Endothelial cell (in vitro differentiated cells): ENCODE results near the gene HLF. TPM values are rescaled to one million over a fixed set of nuclear protein-coding genes. Genes with fewer than 3 reads are reported as not detected.

ENCODE experiments used
- DNase-seq: peaks from one replicate; pipeline ENCODE4 v3.0.0; 2021; ENCODE audit warnings: low spot score
- H3K27ac Mint-ChIP-seq: one replicate; pipeline ENCODE4 v1.8.0; 2021; ENCODE audit warnings: mixed read lengths, inconsistent platforms; ENCODE audit not compliant: unreplicated experiment
- H3K27me3 Mint-ChIP-seq: one replicate; pipeline ENCODE4 v1.8.0; 2021; ENCODE audit warnings: mild to moderate bottlenecking, moderate library complexity, mixed read lengths, inconsistent platforms; ENCODE audit not compliant: unreplicated experiment
- H3K36me3 Mint-ChIP-seq: one replicate; pipeline ENCODE4 v1.8.0; 2021; ENCODE audit warnings: mild to moderate bottlenecking, low read depth, mixed read lengths, inconsistent platforms; ENCODE audit not compliant: unreplicated experiment
- H3K4me1 Mint-ChIP-seq: one replicate; pipeline ENCODE4 v1.8.0; 2021; ENCODE audit warnings: mild to moderate bottlenecking, mixed read lengths, inconsistent platforms; ENCODE audit not compliant: unreplicated experiment
- H3K4me3 Mint-ChIP-seq: one replicate; pipeline ENCODE4 v1.8.0; 2021; ENCODE audit warnings: mild to moderate bottlenecking, mixed read lengths, inconsistent platforms; ENCODE audit not compliant: unreplicated experiment
- H3K9me3 Mint-ChIP-seq: one replicate; pipeline ENCODE4 v1.8.0; 2021; ENCODE audit warnings: mixed read lengths, inconsistent platforms; ENCODE audit not compliant: unreplicated experiment
- total RNA-seq: library from RNA; stranded (reverse); fragmentation: NEBNext Ultra II Directional; extraction: Animal tissue kit (Norgen Biotek cat#: 25700); gene quantifications from one replicate; pipeline ENCODE4 v1.2.1, GENCODE V29; 2021; ENCODE audit not compliant: unreplicated experiment
- TF ChIP-seq, protein P1 (sequence below): fragments of 200-600 bp; sonication (generic); IDR thresholded peaks from one replicate; pipeline ENCODE4 v1.5.0; 2021; ENCODE audit warnings: antibody characterized with exemption; ENCODE audit not compliant: unreplicated experiment

Gene HLF
- total RNA-seq, 1 donor from 2014 or later: not detected

DNA sequence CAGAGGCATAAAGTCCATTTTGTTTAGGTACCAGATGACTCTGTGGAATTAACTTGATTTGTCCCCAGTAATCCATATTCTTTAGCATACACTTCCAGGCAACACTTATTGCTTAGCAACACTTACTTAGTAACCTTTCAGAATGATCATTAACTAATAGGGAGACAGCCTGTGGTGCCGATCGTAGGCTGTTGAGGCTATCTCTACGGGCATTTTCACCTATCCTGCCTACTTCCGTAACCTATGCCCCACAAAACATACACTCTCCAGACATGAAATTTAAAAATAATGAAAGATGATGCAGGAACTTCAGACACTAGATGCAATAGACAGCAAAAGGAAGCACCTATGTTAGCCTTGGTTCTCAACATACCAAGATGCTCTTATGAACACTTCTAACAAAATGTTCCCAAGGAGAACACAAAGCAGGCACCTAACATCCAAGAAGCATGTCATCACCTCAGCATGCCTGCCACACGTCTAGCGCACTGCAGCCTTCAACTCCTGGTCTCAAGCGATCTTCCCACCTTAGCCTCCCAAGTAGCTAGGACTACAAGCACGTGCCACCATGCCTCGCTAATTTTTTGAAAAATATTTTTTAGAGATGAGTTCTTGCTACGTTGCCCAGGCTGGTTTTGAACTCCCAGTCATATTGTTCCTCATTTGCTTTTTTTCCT lies 34.5 kb downstream of the HLF start:
- peaks cover 3% of the 10 kb centered on the region for H3K4me1 Mint-ChIP-seq
- no peak overlapping the region for H3K4me3 Mint-ChIP-seq
- H3K36me3 Mint-ChIP-seq: no peaks in the 10 kb centered on the region
- no peaks in the 10 kb centered on the region for H3K27me3 Mint-ChIP-seq
- no peaks in the 10 kb centered on the region for H3K9me3 Mint-ChIP-seq
- TF ChIP-seq, protein P1, sequence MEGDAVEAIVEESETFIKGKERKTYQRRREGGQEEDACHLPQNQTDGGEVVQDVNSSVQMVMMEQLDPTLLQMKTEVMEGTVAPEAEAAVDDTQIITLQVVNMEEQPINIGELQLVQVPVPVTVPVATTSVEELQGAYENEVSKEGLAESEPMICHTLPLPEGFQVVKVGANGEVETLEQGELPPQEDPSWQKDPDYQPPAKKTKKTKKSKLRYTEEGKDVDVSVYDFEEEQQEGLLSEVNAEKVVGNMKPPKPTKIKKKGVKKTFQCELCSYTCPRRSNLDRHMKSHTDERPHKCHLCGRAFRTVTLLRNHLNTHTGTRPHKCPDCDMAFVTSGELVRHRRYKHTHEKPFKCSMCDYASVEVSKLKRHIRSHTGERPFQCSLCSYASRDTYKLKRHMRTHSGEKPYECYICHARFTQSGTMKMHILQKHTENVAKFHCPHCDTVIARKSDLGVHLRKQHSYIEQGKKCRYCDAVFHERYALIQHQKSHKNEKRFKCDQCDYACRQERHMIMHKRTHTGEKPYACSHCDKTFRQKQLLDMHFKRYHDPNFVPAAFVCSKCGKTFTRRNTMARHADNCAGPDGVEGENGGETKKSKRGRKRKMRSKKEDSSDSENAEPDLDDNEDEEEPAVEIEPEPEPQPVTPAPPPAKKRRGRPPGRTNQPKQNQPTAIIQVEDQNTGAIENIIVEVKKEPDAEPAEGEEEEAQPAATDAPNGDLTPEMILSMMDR: no peak
- DNase-seq: no peak
- no peak overlapping the region for H3K27ac Mint-ChIP-seq

DNA sequence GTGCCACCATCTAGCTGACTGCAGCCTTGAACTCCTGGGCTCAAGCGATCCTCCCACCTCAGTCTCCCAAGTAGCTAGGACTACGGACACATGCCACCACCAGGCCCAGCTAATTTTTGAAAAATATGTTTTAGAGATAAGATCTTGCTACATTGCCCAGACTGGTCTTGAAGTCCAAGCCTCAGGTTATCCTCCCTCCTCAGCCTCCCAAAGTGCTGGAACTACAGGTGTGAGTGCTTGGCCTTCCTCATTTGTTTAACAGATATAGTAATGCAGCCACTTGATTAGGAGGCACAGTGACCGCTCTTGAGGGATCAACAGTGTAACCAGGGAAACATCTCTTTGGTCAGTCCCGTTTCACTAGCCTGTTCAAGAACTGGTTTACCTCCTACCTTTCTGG lies 35.1 kb downstream of the HLF start:
- H3K4me3 Mint-ChIP-seq: no peak overlapping the region
- DNase-seq: no peak
- TF ChIP-seq, protein P1: no peak
- no peaks in the 10 kb centered on the region for H3K27me3 Mint-ChIP-seq
- no peaks in the 10 kb centered on the region for H3K36me3 Mint-ChIP-seq
- H3K27ac Mint-ChIP-seq: no peak overlapping the region
- H3K4me1 Mint-ChIP-seq: no peaks in the 10 kb centered on the region
- no peaks in the 10 kb centered on the region for H3K9me3 Mint-ChIP-seq

DNA sequence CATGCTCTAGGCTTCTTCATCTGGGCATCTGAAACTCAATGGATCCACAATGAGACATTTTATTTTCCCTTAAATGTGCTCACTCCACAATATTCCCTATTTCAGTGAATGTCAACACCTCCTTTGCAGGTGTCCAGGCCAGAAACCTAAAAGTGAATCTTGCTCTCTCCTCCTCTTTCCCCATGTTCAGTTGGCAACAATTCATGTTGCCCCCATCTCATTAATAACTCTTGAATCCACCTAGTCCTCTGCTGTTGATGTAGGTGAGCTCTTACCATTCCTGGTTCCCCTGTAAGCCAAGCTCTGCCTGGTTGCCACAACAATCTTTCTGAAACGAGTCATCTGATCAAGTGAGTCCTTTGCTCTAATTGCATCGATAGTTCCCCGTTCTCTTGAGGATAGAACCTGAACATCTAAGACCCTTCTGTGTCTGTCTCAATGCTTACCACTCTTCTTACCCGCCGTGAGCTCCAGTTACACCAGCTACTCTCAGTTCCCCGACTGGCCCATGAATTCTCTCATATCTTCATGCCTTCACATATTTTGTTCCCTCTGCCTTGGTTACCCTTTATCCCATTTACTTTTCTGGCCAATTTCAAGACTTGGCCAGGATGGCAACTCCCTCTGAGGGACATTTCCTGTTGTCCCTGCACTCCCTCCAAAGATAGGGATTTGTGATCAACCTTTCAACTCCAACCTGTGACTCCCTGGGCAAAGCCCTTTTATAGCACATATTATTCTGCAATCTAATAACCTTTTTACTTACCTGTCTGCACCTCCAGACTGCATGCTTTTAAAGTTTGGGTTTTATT lies 35.9 kb downstream of the HLF start:
- DNase-seq: no peak
- TF ChIP-seq, protein P1: no peak
- Mint-ChIP-seq H3K27me3 (peaks cover under 1% of the 10 kb centered on the region), H3K4me3 (no peak overlapping the region), H3K9me3 (no peaks in the 10 kb centered on the region), H3K27ac (no peak overlapping the region), H3K36me3 (no peaks in the 10 kb centered on the region), H3K4me1 (peaks cover under 1% of the 10 kb centered on the region)

DNA sequence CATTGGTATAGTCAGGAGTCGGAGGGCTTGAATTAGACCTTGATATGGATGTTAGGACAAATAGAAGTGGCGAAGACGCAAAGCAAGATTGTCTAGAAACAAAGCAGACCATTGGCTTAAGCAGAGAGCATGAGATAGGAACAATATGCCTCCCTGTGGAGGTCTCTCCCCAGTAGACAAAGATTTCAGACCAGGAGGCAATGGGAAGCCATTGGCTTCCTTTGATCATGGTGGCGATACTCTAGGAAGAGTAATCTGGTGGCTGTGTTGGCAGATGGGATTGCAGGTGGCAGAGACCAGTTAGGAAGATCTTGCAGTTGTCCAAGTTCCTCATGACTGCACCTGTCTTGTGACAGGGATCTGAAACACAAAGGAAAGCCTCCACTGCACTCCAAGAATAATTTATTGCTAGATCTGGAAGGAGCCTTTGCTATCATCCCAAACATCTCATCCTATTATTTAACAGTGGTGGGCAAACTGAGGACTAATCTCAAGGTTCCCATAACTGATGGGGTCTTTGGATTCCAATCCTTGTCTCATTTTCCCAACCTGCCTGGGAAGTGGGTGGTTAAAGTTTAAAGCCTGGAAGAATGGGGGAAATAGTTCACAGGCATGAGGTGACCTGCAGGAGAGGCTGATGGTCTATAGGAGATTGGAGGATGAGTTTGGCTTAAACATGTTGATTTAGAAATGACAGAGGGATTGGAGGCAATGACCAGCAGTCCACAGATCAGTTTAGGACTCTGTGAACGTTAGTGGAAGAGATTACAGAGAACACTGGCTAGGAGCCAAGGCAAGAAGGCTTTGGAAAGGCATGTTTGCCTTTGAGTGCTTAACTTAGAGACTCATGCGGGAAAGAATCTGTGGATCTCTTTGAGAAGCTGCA lies 37.0 kb downstream of the HLF start:
- TF ChIP-seq, protein P1: no peak
- Mint-ChIP-seq H3K27ac (no peak overlapping the region), H3K4me3 (no peak overlapping the region), H3K27me3 (peaks cover 4% of the 10 kb centered on the region), H3K36me3 (no peaks in the 10 kb centered on the region), H3K9me3 (no peaks in the 10 kb centered on the region), H3K4me1 (peaks cover 9% of the 10 kb centered on the region)
- no peak for DNase-seq
